HL-60 (cell line): Measurements from ENCODE around the gene TSPAN17.

Experiments
- DNase-seq, 2 experiments: peaks; one replicate each; pipeline ENCODE4 v3.0.0-alpha.2; 2010 to 2020; ENCODE audit warnings: low read depth in 1 of 2, low spot score in 1 of 2
- H3K27ac ChIP-seq: fragments of 250-450 bp; sonication (Bioruptor Pico); replicated peaks from 2 replicates; pipeline ENCODE4 v1.5.1; 2020; ENCODE audit warnings: mild to moderate bottlenecking, moderate library complexity
- H3K27me3 ChIP-seq: fragments of 250-450 bp; sonication (Bioruptor Pico); 2 replicates; pipeline ENCODE4 v1.5.1; 2021; ENCODE audit warnings: mild to moderate bottlenecking, moderate library complexity; ENCODE audit not compliant: insufficient read depth, poor library complexity, severe bottlenecking
- H3K4me3 ChIP-seq: replicated peaks from 2 replicates; pipeline ENCODE4 v1.5.1; 2011; ENCODE audit warnings: mild to moderate bottlenecking, control low read depth, low read length; ENCODE audit not compliant: insufficient read depth
- GABPA ChIP-seq: IDR thresholded peaks from 2 replicates; pipeline ENCODE4 v1.6.1; 2012; ENCODE audit warnings: low read depth
- POLR2AphosphoS5 ChIP-seq: IDR thresholded peaks from 2 replicates; pipeline ENCODE4 v1.6.1; 2012; ENCODE audit warnings: low read depth
- SPI1 ChIP-seq: IDR thresholded peaks from 2 replicates; pipeline ENCODE4 v1.6.1; 2012; ENCODE audit warnings: low read depth, mild to moderate bottlenecking, borderline replicate concordance
- TF ChIP-seq, protein P1 (sequence below): IDR thresholded peaks from one replicate; pipeline ENCODE4 v1.5.1; 2011; ENCODE audit warnings: low read length, control low read depth, inconsistent platforms; ENCODE audit not compliant: insufficient read depth
- TF ChIP-seq, protein P2 (sequence below): IDR thresholded peaks from 2 replicates; pipeline ENCODE4 v1.6.1; 2012; ENCODE audit warnings: low read depth; ENCODE audit not compliant: insufficient replicate concordance

TSPAN17 gene

DNA sequence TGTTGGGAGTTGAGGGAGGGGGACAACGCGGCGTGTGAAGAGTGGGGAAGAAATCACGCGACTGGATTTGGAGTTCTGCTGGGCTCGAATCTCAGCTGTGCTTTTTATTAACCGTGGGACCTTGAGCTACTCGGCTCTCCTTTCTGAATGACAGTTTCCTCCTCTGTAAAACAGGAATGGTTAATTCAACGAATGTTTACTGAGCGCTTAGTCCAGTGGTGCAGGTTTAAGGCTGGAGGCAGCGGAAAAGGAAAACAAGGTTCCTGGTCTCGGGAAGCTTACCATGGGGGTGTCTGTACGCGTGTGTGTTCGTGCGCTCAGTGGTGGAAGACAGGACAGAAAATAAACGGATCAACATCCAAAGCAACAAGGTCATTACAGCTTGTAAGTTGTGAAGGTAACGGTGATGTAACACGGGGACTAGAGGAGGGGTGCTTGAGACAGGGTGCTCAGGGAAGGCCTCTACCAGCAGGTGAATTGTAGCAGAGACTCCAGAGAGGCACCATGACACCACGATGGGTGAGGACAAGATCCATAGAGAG is 16.5 kb upstream of the TSPAN17 start:
- peaks cover 54% of the 10 kb centered on the region for H3K27me3 ChIP-seq
- no peak overlapping the region for H3K27ac ChIP-seq
- H3K4me3 ChIP-seq: no peak overlapping the region
- TF ChIP-seq, protein P1, sequence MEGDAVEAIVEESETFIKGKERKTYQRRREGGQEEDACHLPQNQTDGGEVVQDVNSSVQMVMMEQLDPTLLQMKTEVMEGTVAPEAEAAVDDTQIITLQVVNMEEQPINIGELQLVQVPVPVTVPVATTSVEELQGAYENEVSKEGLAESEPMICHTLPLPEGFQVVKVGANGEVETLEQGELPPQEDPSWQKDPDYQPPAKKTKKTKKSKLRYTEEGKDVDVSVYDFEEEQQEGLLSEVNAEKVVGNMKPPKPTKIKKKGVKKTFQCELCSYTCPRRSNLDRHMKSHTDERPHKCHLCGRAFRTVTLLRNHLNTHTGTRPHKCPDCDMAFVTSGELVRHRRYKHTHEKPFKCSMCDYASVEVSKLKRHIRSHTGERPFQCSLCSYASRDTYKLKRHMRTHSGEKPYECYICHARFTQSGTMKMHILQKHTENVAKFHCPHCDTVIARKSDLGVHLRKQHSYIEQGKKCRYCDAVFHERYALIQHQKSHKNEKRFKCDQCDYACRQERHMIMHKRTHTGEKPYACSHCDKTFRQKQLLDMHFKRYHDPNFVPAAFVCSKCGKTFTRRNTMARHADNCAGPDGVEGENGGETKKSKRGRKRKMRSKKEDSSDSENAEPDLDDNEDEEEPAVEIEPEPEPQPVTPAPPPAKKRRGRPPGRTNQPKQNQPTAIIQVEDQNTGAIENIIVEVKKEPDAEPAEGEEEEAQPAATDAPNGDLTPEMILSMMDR: no peak
- TF ChIP-seq GABPA: no peak
- DNase-seq: no peak

DNA sequence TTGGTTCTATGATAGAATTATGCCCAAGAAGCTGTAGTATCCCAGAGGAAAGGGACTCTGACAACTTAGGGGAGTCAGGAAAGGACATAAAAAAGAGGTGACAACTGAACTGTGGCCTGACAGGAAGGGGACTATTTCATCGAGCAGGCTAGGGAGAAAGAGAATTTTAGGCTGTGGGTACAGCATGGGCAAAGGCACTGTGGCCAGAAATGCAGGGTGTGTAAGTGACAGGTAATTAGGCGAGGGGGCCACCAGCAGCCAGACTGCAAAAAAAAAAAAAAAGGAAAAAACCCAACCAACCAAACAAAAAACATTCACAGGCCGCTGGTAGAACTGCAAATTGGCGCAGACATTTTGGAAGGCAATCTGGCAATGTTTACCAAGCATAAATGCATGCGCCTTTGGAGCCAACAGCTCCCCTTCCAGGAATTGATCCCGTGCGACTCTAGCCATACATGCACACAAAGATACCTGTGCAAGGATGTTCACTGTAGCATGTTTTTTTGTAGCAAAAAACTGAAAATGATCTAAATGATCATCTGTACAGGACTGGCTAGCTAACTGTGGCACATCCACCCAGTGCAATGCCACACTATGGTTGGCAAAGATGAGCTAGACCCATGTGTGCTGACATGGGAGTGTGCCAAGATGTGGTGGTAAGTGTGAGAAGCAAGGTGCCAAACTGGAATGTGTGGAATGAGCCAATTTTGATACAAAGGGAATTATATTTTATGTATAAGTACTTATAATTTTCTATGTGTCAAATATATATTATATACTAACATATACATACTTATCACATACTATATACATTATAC is 15.7 kb upstream of the TSPAN17 start:
- H3K27me3 ChIP-seq: peaks cover 58% of the 10 kb centered on the region
- DNase-seq: no peak
- TF ChIP-seq GABPA (no peak), POLR2AphosphoS5 (no peak), SPI1 (no peak)
- TF ChIP-seq, protein P1: no peak
- TF ChIP-seq, protein P2, sequence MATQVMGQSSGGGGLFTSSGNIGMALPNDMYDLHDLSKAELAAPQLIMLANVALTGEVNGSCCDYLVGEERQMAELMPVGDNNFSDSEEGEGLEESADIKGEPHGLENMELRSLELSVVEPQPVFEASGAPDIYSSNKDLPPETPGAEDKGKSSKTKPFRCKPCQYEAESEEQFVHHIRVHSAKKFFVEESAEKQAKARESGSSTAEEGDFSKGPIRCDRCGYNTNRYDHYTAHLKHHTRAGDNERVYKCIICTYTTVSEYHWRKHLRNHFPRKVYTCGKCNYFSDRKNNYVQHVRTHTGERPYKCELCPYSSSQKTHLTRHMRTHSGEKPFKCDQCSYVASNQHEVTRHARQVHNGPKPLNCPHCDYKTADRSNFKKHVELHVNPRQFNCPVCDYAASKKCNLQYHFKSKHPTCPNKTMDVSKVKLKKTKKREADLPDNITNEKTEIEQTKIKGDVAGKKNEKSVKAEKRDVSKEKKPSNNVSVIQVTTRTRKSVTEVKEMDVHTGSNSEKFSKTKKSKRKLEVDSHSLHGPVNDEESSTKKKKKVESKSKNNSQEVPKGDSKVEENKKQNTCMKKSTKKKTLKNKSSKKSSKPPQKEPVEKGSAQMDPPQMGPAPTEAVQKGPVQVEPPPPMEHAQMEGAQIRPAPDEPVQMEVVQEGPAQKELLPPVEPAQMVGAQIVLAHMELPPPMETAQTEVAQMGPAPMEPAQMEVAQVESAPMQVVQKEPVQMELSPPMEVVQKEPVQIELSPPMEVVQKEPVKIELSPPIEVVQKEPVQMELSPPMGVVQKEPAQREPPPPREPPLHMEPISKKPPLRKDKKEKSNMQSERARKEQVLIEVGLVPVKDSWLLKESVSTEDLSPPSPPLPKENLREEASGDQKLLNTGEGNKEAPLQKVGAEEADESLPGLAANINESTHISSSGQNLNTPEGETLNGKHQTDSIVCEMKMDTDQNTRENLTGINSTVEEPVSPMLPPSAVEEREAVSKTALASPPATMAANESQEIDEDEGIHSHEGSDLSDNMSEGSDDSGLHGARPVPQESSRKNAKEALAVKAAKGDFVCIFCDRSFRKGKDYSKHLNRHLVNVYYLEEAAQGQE: no peak
- no peak overlapping the region for H3K27ac ChIP-seq
- no peak overlapping the region for H3K4me3 ChIP-seq

DNA sequence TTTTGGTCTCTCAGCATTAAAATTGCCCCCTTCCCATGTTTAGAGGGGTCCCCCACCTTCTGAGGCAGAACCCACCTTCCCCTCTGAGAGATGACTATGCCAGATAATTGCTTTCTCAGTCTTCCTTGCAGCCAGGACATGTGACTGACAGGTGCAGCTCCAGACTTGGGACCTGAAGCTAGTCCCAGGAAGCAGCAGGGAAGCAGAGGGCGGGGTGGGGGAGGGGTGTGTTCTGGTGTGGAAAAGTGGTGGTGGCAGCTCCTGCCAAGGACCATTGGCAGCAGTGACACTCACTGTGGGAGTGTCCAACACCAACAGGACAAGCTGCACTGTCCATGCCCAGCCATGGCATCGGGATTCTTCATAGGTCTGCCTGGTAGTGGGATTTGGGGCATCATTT is 14.5 kb upstream of the TSPAN17 start:
- DNase-seq: no peak

More for the DNA sequence above, 14.5 kb upstream of the TSPAN17 start:
- H3K27me3 ChIP-seq: peaks cover 58% of the 10 kb centered on the region
- TF ChIP-seq POLR2AphosphoS5 (no peak), GABPA (no peak), SPI1 (no peak)
- TF ChIP-seq, protein P1: no peak
- TF ChIP-seq, protein P2: no peak
- no peak overlapping the region for H3K27ac ChIP-seq
- H3K4me3 ChIP-seq: no peak overlapping the region
